Liver (tissue), 9 donors: Measurements from ENCODE around the gene PDZRN4. TPM values are rescaled to one million over a fixed set of nuclear protein-coding genes. Genes with fewer than 3 reads are reported as not detected.

Source experiments
- DNase-seq: peaks from one replicate; pipeline ENCODE4 v3.0.0-alpha.2; 2017; ENCODE audit warnings: low spot score
- H3K27ac ChIP-seq, 2 donors: one replicate each; pipeline ENCODE4 v1.7.0; 2013; ENCODE audit warnings: inconsistent platforms in 2 of 2, low read length in 2 of 2, control low read depth in 1 of 2, low read depth in 1 of 2, mild to moderate bottlenecking in 1 of 2
- H3K27me3 ChIP-seq, 4 donors: one replicate each; pipeline versions ENCODE4 v1.6.1 to v1.7.0; 2013; ENCODE audit warnings: low read length in 3 of 4, inconsistent platforms in 1 of 4, mild to moderate bottlenecking in 1 of 4, moderate library complexity in 1 of 4; ENCODE audit not compliant: control insufficient read depth in 4 of 4, insufficient read depth in 4 of 4
- H3K36me3 ChIP-seq, 4 donors: one replicate each; pipeline versions ENCODE4 v1.6.1 to v1.7.0; 2013; ENCODE audit warnings: low read length in 3 of 4, mild to moderate bottlenecking in 3 of 4, low read depth in 1 of 4, moderate library complexity in 1 of 4; ENCODE audit not compliant: control insufficient read depth in 4 of 4, insufficient read depth in 3 of 4
- H3K4me1 ChIP-seq, 4 donors: one replicate each; pipeline versions ENCODE4 v1.6.1 to v1.7.0; 2013; ENCODE audit warnings: low read length in 3 of 4, mild to moderate bottlenecking in 3 of 4, moderate library complexity in 1 of 4; ENCODE audit not compliant: control insufficient read depth in 4 of 4, insufficient read depth in 4 of 4
- H3K4me3 ChIP-seq, 3 donors: one replicate each; pipeline versions ENCODE4 v1.6.1 to v1.7.0; 2013; ENCODE audit warnings: low read length in 3 of 3, control low read depth in 1 of 3, low read depth in 1 of 3, mild to moderate bottlenecking in 1 of 3
- H3K9ac ChIP-seq, 2 donors: one replicate each; pipeline ENCODE4 v1.7.0; 2013; ENCODE audit warnings: low read length in 2 of 2, mild to moderate bottlenecking in 2 of 2, moderate library complexity in 2 of 2, control low read depth in 1 of 2, low read depth in 1 of 2
- H3K9me3 ChIP-seq, 4 donors: one replicate each; pipeline versions ENCODE4 v1.6.1 to v1.7.0; 2013; ENCODE audit warnings: low read length in 3 of 4; ENCODE audit not compliant: control insufficient read depth in 4 of 4
- ATF3 ChIP-seq: IDR thresholded peaks from 2 replicates; pipeline ENCODE4 v1.6.1; 2016; ENCODE audit warnings: antibody characterized with exemption
- CTCF ChIP-seq: fragments of 150-350 bp; IDR thresholded peaks from 2 replicates; pipeline ENCODE4 v1.5.1; 2017; ENCODE audit warnings: improper control_type of control experiment, low read depth, low read length; ENCODE audit not compliant: missing input control
- EGR1 ChIP-seq, 2 donors: IDR thresholded peaks; 2 replicates each; pipeline ENCODE4 v1.6.1; 2016 to 2018; ENCODE audit warnings: antibody characterized with exemption in 2 of 2, low read depth in 2 of 2
- FOXA1 ChIP-seq: IDR thresholded peaks from 2 replicates; pipeline ENCODE4 v1.6.1; 2016; ENCODE audit warnings: antibody characterized with exemption
- FOXA2 ChIP-seq: IDR thresholded peaks from 2 replicates; pipeline ENCODE4 v1.6.1; 2016; ENCODE audit warnings: antibody characterized with exemption
- GABPA ChIP-seq, 2 donors: IDR thresholded peaks in 1 of 2; conservative IDR thresholded peaks in 1 of 2; 2 replicates each; pipeline ENCODE4 v1.6.1; 2016; ENCODE audit warnings: antibody characterized with exemption in 2 of 2, mild to moderate bottlenecking in 1 of 2, moderate library complexity in 1 of 2
- HNF4A ChIP-seq, 2 donors: conservative IDR thresholded peaks; 2 replicates each; pipeline ENCODE4 v1.6.1; 2016; ENCODE audit warnings: antibody characterized with exemption in 2 of 2, mild to moderate bottlenecking in 2 of 2
- HNF4G ChIP-seq: IDR thresholded peaks from 2 replicates; pipeline ENCODE4 v1.6.1; 2016; ENCODE audit warnings: antibody characterized with exemption
- JUND ChIP-seq, 2 donors: IDR thresholded peaks; 2 replicates each; pipeline ENCODE4 v1.6.1; 2016; ENCODE audit warnings: antibody characterized with exemption in 2 of 2
- MAX ChIP-seq: IDR thresholded peaks from 2 replicates; pipeline ENCODE4 v1.6.1; 2016; ENCODE audit warnings: antibody characterized with exemption
- RAD21 ChIP-seq, 2 donors: IDR thresholded peaks; 2 replicates each; pipeline ENCODE4 v1.6.1; 2016; ENCODE audit warnings: antibody characterized with exemption in 2 of 2, mild to moderate bottlenecking in 2 of 2
- REST ChIP-seq: IDR thresholded peaks from 2 replicates; pipeline ENCODE4 v1.6.1; 2016; ENCODE audit warnings: antibody characterized with exemption, mild to moderate bottlenecking
- RXRA ChIP-seq, 2 donors: IDR thresholded peaks; 2 replicates each; pipeline ENCODE4 v1.6.1; 2017 to 2018; ENCODE audit warnings: antibody characterized with exemption in 2 of 2, mild to moderate bottlenecking in 1 of 2
- TAF1 ChIP-seq: conservative IDR thresholded peaks from 2 replicates; pipeline ENCODE4 v1.6.1; 2016; ENCODE audit warnings: antibody characterized with exemption, mild to moderate bottlenecking
- YY1 ChIP-seq: IDR thresholded peaks from 2 replicates; pipeline ENCODE4 v1.6.1; 2016; ENCODE audit warnings: antibody characterized with exemption, mild to moderate bottlenecking
- ZBTB33 ChIP-seq: IDR thresholded peaks from 2 replicates; pipeline ENCODE4 v1.6.1; 2016; ENCODE audit warnings: antibody characterized with exemption
- WGBS: extraction: QIAGEN DNeasy Blood & Tissue Kit; methylation state at CpG from one replicate; pipeline ENCODE4 v1.1.7; 2013; 5-methylcytosine and 5-hydroxymethylcytosine counted together
- polyA plus RNA-seq, 2 donors: library from polyadenylated mRNA; stranded (reverse) in 1 of 2; unstranded in 1 of 2; fragments of 200-250 nt in 1 of 2; fragments of >200 nt in 1 of 2; fragmentation: Nextera tagmentation in 1 of 2; extraction: Ambion mirVana in 1 of 2; gene quantifications; one replicate each; pipeline versions ENCODE4 v1.2.1 to v1.2.3, GENCODE V29; 2013 to 2015
- total RNA-seq, 2 donors: library from RNA; depleted of rRNA; stranded (reverse); fragments of >200 nt; gene quantifications; one replicate each; pipeline ENCODE4 v1.2.3, GENCODE V29; 2014
- donor health status: healthy.
- donor health status: healthy.
- donor health status: healthy.
- donor health status: healthy.
- donor health status: healthy.

The PDZRN4 gene
- total and polyA plus RNA-seq, 4 donors = 0.11 to 1.1 (median 0.24) TPM

GRCh38 chr12:41466802-41467201 is 278.7 kb downstream of the PDZRN4 start:
- Histone ChIP-seq H3K4me1 (no peaks in the 10 kb centered on the region), H3K36me3 (no peaks in the 10 kb centered on the region), H3K27me3 (peaks cover 0 to 5% (median 0%) of the 10 kb centered on the region in 4 donors), H3K9ac (no peak overlapping the region), H3K4me3 (no peak overlapping the region), H3K9me3 (no peaks in the 10 kb centered on the region), H3K27ac (no peak overlapping the region)
- WGBS = 76% methylated on average over 5 of the region's 5 CpGs
- DNase-seq = no peak
- TF ChIP-seq REST = no peak
- TF ChIP-seq RXRA (IDR thresholded peaks at IDR 0.05) = no peak
- TF ChIP-seq EGR1 (IDR thresholded peaks at IDR 0.05; ENCODE audit: low read depth in 2 of 2) = no peak
- no peak for TF ChIP-seq FOXA1

GRCh38 chr12:41467591-41468325 is 279.6 kb downstream of the PDZRN4 start:
- Histone ChIP-seq H3K9me3 (no peaks in the 10 kb centered on the region), H3K27me3 (peaks cover 0 to 5% (median 0%) of the 10 kb centered on the region in 4 donors), H3K4me1 (no peaks in the 10 kb centered on the region), H3K4me3 (no peak overlapping the region), H3K36me3 (no peaks in the 10 kb centered on the region), H3K27ac (no peak overlapping the region), H3K9ac (no peak overlapping the region)
- 42% methylated on average over 1 of the region's 1 CpG for WGBS
- no peak for DNase-seq
- TF ChIP-seq HNF4A (conservative IDR thresholded peaks at IDR 0.05) (no peak), TAF1 (no peak), ATF3 (no peak), HNF4G (no peak), YY1 (no peak), JUND (IDR thresholded peaks at IDR 0.05) (no peak), REST (no peak), CTCF (no peak), RAD21 (IDR thresholded peaks at IDR 0.05) (no peak), GABPA (IDR thresholded peaks at IDR 0.05 in 1 of 2, conservative IDR thresholded peaks at IDR 0.05 in 1 of 2) (no peak), EGR1 (IDR thresholded peaks at IDR 0.05; ENCODE audit: low read depth in 2 of 2) (no peak), RXRA (IDR thresholded peaks at IDR 0.05) (no peak), MAX (no peak), FOXA1 (no peak), ZBTB33 (no peak), FOXA2 (no peak)
